Measurements from ENCODE around the gene ZBTB43. TPM values are rescaled to one million over a fixed set of nuclear protein-coding genes. Genes with fewer than 3 reads are reported as not detected.
"Not testable (repeated sequence)": the region's sequence is repeated elsewhere in the genome, so short reads cannot be mapped to it uniquely, and the experiment has no call there.

Gene ZBTB43
- total RNA-seq, 1 experiment from 2014 or later: 11.9 TPM

DNA sequence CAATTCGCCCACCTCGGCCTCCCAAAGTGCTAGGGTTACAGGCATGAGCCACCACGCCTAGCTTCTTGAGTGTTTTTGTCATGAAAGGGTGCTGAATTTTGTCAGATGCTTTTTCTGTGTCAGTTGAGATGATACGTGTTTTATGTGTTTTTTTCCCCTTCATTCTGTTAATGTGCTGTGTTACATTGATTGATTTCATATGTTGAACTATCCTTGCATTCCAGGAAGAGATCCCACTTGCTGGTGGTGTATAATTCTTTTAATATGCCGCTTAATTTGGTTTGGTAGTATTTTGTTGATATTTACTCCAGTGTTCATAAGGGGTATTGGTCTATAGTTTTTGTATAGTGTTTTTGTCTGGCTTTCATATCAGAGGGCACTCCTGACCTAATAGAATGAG, 13.6 kb downstream of the ZBTB43 start:
- no peaks in the 10 kb centered on the region for H3K4me1 Mint-ChIP-seq (ENCODE audit: low read depth, unreplicated experiment)
- H3K27ac Mint-ChIP-seq (ENCODE audit: unreplicated experiment): no peak overlapping the region
- DNase-seq: no peak
- CTCF ChIA-PET: no interaction called here
- BruUV-seq (replicated peaks): no TSS peak
- intact Hi-C loops (cut with micrococcal nuclease; ENCODE audit: unreplicated experiment): no loop called here
- H3K27me3 Mint-ChIP-seq (ENCODE audit: unreplicated experiment): no peaks in the 10 kb centered on the region
- peaks cover 5% of the 10 kb centered on the region for H3K36me3 Mint-ChIP-seq (ENCODE audit: insufficient read depth, unreplicated experiment)
- H3K4me3 Mint-ChIP-seq (ENCODE audit: low read depth, unreplicated experiment): no peak overlapping the region
- no peak for TF ChIP-seq CTCF (IDR thresholded peaks at IDR 0.05; ENCODE audit: unreplicated experiment)
- peaks cover 5% of the 10 kb centered on the region for H3K9me3 Mint-ChIP-seq (ENCODE audit: low read depth, unreplicated experiment)

- H3K27ac Mint-ChIP-seq (ENCODE audit: unreplicated experiment): no peak overlapping the region
- intact Hi-C loops (cut with micrococcal nuclease; ENCODE audit: unreplicated experiment): no loop called here
- H3K4me3 Mint-ChIP-seq (ENCODE audit: low read depth, unreplicated experiment): no peak overlapping the region
- BruUV-seq (replicated peaks): no TSS peak
- H3K36me3 Mint-ChIP-seq (ENCODE audit: insufficient read depth, unreplicated experiment): peaks cover 5% of the 10 kb centered on the region
- TF ChIP-seq CTCF (IDR thresholded peaks at IDR 0.05; ENCODE audit: unreplicated experiment): no peak
- CTCF ChIA-PET: no interaction called here
- no peak for DNase-seq
- no peaks in the 10 kb centered on the region for H3K27me3 Mint-ChIP-seq (ENCODE audit: unreplicated experiment)
- H3K4me1 Mint-ChIP-seq (ENCODE audit: low read depth, unreplicated experiment): peaks cover 3% of the 10 kb centered on the region
- peaks cover 5% of the 10 kb centered on the region for H3K9me3 Mint-ChIP-seq (ENCODE audit: low read depth, unreplicated experiment)
These were observed 14.6 kb downstream of the ZBTB43 start for GRCh38 chr9:126819482-126819881.

GRCh38 chr9:126822278-126822677, 17.4 kb downstream of the ZBTB43 start:
- H3K36me3 Mint-ChIP-seq (ENCODE audit: insufficient read depth, unreplicated experiment): no peaks in the 10 kb centered on the region
- H3K4me1 Mint-ChIP-seq (ENCODE audit: low read depth, unreplicated experiment): peaks cover 13% of the 10 kb centered on the region
- no peaks in the 10 kb centered on the region for H3K9me3 Mint-ChIP-seq (ENCODE audit: low read depth, unreplicated experiment)
- BruUV-seq (replicated peaks): no TSS peak
- TF ChIP-seq CTCF (IDR thresholded peaks at IDR 0.05; ENCODE audit: unreplicated experiment): no peak
- DNase-seq: no peak
- CTCF ChIA-PET: interaction anchor here (0.6 kb wide), 1 partner anchor 22 kb away, joined by 7 read pairs; no protein-coding TSS in a partner anchor
- no peaks in the 10 kb centered on the region for H3K27me3 Mint-ChIP-seq (ENCODE audit: unreplicated experiment)
- intact Hi-C loops (cut with micrococcal nuclease; ENCODE audit: unreplicated experiment): no loop called here
- H3K4me3 Mint-ChIP-seq (ENCODE audit: low read depth, unreplicated experiment): no peak overlapping the region
- no peak overlapping the region for H3K27ac Mint-ChIP-seq (ENCODE audit: unreplicated experiment)

GRCh38 chr9:126822873-126823272, 18.0 kb downstream of the ZBTB43 start:
- Mint-ChIP-seq H3K36me3 (ENCODE audit: insufficient read depth, unreplicated experiment) (no peaks in the 10 kb centered on the region), H3K4me1 (ENCODE audit: low read depth, unreplicated experiment) (peaks cover 13% of the 10 kb centered on the region), H3K27me3 (ENCODE audit: unreplicated experiment) (no peaks in the 10 kb centered on the region), H3K9me3 (ENCODE audit: low read depth, unreplicated experiment) (no peaks in the 10 kb centered on the region), H3K4me3 (ENCODE audit: low read depth, unreplicated experiment) (no peak overlapping the region), H3K27ac (ENCODE audit: unreplicated experiment) (no peak overlapping the region)
- TF ChIP-seq CTCF (IDR thresholded peaks at IDR 0.05; ENCODE audit: unreplicated experiment): no peak
- CTCF ChIA-PET: no interaction called here
- no TSS peak for BruUV-seq (replicated peaks)
- intact Hi-C loops (cut with micrococcal nuclease; ENCODE audit: unreplicated experiment): no loop called here
- no peak for DNase-seq

GRCh38 chr9:126824052-126824451, 19.2 kb downstream of the ZBTB43 start:
- H3K27me3 Mint-ChIP-seq (ENCODE audit: unreplicated experiment); DNase-seq; BruUV-seq (replicated peaks); intact Hi-C loops (cut with micrococcal nuclease; ENCODE audit: unreplicated experiment); CTCF ChIA-PET; H3K9me3 Mint-ChIP-seq (ENCODE audit: low read depth, unreplicated experiment); H3K36me3 Mint-ChIP-seq (ENCODE audit: insufficient read depth, unreplicated experiment); H3K27ac Mint-ChIP-seq (ENCODE audit: unreplicated experiment); H3K4me3 Mint-ChIP-seq (ENCODE audit: low read depth, unreplicated experiment): not testable (repeated sequence)
- H3K4me1 Mint-ChIP-seq (ENCODE audit: low read depth, unreplicated experiment): peaks cover 13% of the 10 kb centered on the region

Data from Calu3 (cell line).